B cell (primary cell): ENCODE measurements around the gene TPST2. TPM values are rescaled to one million over a fixed set of nuclear protein-coding genes. Genes with fewer than 3 reads are reported as not detected.

ENCODE experiments used
- ATAC-seq: fragments of 200-7000 bp; cut with Tn5 transposase; one replicate; pipeline ENCODE4 v1.10.0; 2021; ENCODE audit warnings: low read depth, mild to moderate bottlenecking, moderate number of reproducible peaks, moderate library complexity
- CTCF ChIA-PET: fragments of 350-600 bp; sonication (Branson Sonifier 250); formaldehyde crosslinking; loops from one replicate; lab custom pipeline; 2021; ENCODE audit warnings: antibody characterized with exemption, inconsistent platforms; lab: Charles Lee
- POLR2A ChIA-PET: fragments of 350-600 bp; sonication (Branson Sonifier 250); formaldehyde crosslinking; loops from one replicate; lab custom pipeline; 2021; ENCODE audit warnings: antibody characterized with exemption; lab: Charles Lee
- DNase-seq: peaks from one replicate; pipeline ENCODE4 v3.0.0; 2013
- H2AFZ ChIP-seq: 2 replicates; pipeline ENCODE4 v1.6.1; 2012; ENCODE audit warnings: mild to moderate bottlenecking, low read depth, low read length; ENCODE audit not compliant: insufficient read depth, poor library complexity, severe bottlenecking
- H3K27ac ChIP-seq, 2 donors: 1 replicate in 1 of 2; 2 replicates in 1 of 2; pipeline ENCODE4 v1.5.1; 2012 to 2013; ENCODE audit warnings: low read length in 2 of 2, mild to moderate bottlenecking in 2 of 2, moderate library complexity in 1 of 2
- H3K27me3 ChIP-seq, 4 experiments: fragments of 200-600 bp in 1 of 4; sonication (generic) in 1 of 4; replicated peaks in 1 of 4; 1 replicate in 2 of 4; 2 replicates in 2 of 4; pipeline versions ENCODE4 v1.6.1 to v1.7.0; 2013 to 2016; ENCODE audit warnings: low read length in 3 of 4, mild to moderate bottlenecking in 2 of 4, mixed read lengths in 1 of 4, moderate library complexity in 1 of 4; ENCODE audit not compliant: insufficient read depth in 4 of 4, control insufficient read depth in 3 of 4; ENCODE audit errors: control extremely low read depth in 1 of 4
- H3K36me3 ChIP-seq, 2 experiments: replicated peaks in 1 of 2; 1 replicate in 1 of 2; 2 replicates in 1 of 2; pipeline versions ENCODE4 v1.6.1 to v1.7.1; 2013; ENCODE audit warnings: low read length in 1 of 2; ENCODE audit not compliant: insufficient read depth in 2 of 2, control insufficient read depth in 1 of 2; ENCODE audit errors: control extremely low read depth in 1 of 2, extremely low read depth in 1 of 2
- H3K4me1 ChIP-seq, 2 donors: fragments of 200-600 bp in 1 of 2; sonication (generic) in 1 of 2; 1 replicate in 1 of 2; 2 replicates in 1 of 2; pipeline versions ENCODE4 v1.5.1 to v1.6.1; 2013 to 2017; ENCODE audit warnings: low read length in 2 of 2; ENCODE audit not compliant: control insufficient read depth in 2 of 2, insufficient read depth in 2 of 2
- H3K4me2 ChIP-seq: replicated peaks from 2 replicates; pipeline ENCODE3; 2012; ENCODE audit warnings: mild to moderate bottlenecking, low read depth, low read length; ENCODE audit not compliant: poor library complexity, severe bottlenecking
- H3K4me3 ChIP-seq, 5 experiments: fragments of 200-600 bp in 1 of 5; sonication (generic) in 1 of 5; 1 replicate in 3 of 5; 2 replicates in 2 of 5; pipeline versions ENCODE4 v1.5.1 to v1.7.0; 2011 to 2016; ENCODE audit warnings: low read length in 4 of 5, mild to moderate bottlenecking in 4 of 5, low read depth in 2 of 5, control low read depth in 1 of 5, moderate library complexity in 1 of 5; ENCODE audit not compliant: insufficient read depth in 1 of 5; ENCODE audit errors: control extremely low read depth in 1 of 5, extremely low read depth in 1 of 5
- H3K79me2 ChIP-seq: fragments of 200-600 bp; sonication (generic); one replicate; pipeline ENCODE4 v1.6.0; 2016; ENCODE audit warnings: low read length; ENCODE audit not compliant: control insufficient read depth, insufficient read depth
- H3K9ac ChIP-seq: fragments of 200-600 bp; sonication (generic); 2 replicates; pipeline ENCODE4 v1.6.1; 2017; ENCODE audit warnings: mild to moderate bottlenecking, low read length, moderate library complexity
- H3K9me3 ChIP-seq, 3 donors: one replicate each; pipeline versions ENCODE4 v1.6.1 to v1.7.1; 2013; ENCODE audit warnings: low read length in 2 of 3; ENCODE audit not compliant: control insufficient read depth in 2 of 3, insufficient read depth in 1 of 3; ENCODE audit errors: control extremely low read depth in 1 of 3
- H4K20me1 ChIP-seq: 2 replicates; pipeline ENCODE4 v1.6.0; 2012; ENCODE audit warnings: mild to moderate bottlenecking, low read length; ENCODE audit not compliant: insufficient read depth, control insufficient read depth, poor library complexity, severe bottlenecking
- H3K27ac Mint-ChIP-seq: one replicate; pipeline ENCODE4 v1.8.0; 2021; ENCODE audit warnings: mixed read lengths
- H3K27me3 Mint-ChIP-seq: one replicate; pipeline ENCODE4 v1.8.0; 2021; ENCODE audit warnings: mixed read lengths
- H3K4me1 Mint-ChIP-seq: one replicate; pipeline ENCODE4 v1.8.0; 2021; ENCODE audit warnings: mixed read lengths
- H3K4me3 Mint-ChIP-seq: one replicate; pipeline ENCODE4 v1.8.0; 2021; ENCODE audit warnings: mixed read lengths
- H3K9me3 Mint-ChIP-seq: one replicate; pipeline ENCODE4 v1.8.0; 2022; ENCODE audit warnings: mixed read lengths; ENCODE audit not compliant: insufficient read depth
- CTCF ChIP-seq: fragments of 200-600 bp; IDR thresholded peaks from one replicate; pipeline ENCODE4 v1.8.0; 2022; ENCODE audit warnings: antibody characterized with exemption, mild to moderate bottlenecking
- EZH2 ChIP-seq: IDR thresholded peaks from 2 replicates; pipeline ENCODE4 v1.6.1; 2012; ENCODE audit warnings: borderline replicate concordance, low read depth, mild to moderate bottlenecking, moderate library complexity, low read length; ENCODE audit not compliant: insufficient read depth, poor library complexity, severe bottlenecking
- WGBS: methylation state at CpG from one replicate; pipeline ENCODE4 v1.1.5; 2013; ENCODE audit warnings: missing lambda C conversion rate; ENCODE audit not compliant: insufficient coverage; 5-methylcytosine and 5-hydroxymethylcytosine counted together
- intact Hi-C: fragments of 100-400 bp; cut with micrococcal nuclease; formaldehyde crosslinking; loops from one replicate; pipeline ENCODE4 v1.10.0; 2022
- polyA plus RNA-seq: library from polyadenylated mRNA; depleted of rRNA; stranded (reverse); fragments of >200 nt; gene quantifications from 2 replicates; pipeline ENCODE4 v1.2.3, GENCODE V29; 2012
- total RNA-seq, 2 donors: library from RNA; stranded (reverse); fragments of 120-200 nt in 1 of 2; gene quantifications; 1 replicate in 1 of 2; 2 replicates in 1 of 2; pipeline versions ENCODE4 v1.2.3 to v1.2.4, GENCODE V29; 2013 to 2022

The TPST2 gene
- total and polyA plus RNA-seq, 2 donors (not counting 1 experiment from before 2014, with no cell fraction given) = 16.6 to 43.1 TPM

- DNase-seq = no peak
- Histone ChIP-seq H2AFZ (no peak overlapping the region), H3K9ac (no peak overlapping the region), H3K36me3 (peaks cover 0 to 5% of the 10 kb centered on the region in 2 experiments), H4K20me1 (peaks cover 6% of the 10 kb centered on the region), H3K4me1 (peaks cover 6 to 26% of the 10 kb centered on the region in 2 donors), H3K4me3 (no peak overlapping the region), H3K4me2 (no peak overlapping the region), H3K27me3 (no peaks in the 10 kb centered on the region), H3K27ac (no peak overlapping the region), H3K9me3 (no peaks in the 10 kb centered on the region), H3K79me2 (peaks cover 38% of the 10 kb centered on the region)
- ChIA-PET CTCF (no interaction called here), POLR2A (interaction anchor here (1.9 kb wide), 1 partner anchor 10 kb away, joined by 6 read pairs; no protein-coding TSS in a partner anchor)
- H3K27me3 Mint-ChIP-seq = no peaks in the 10 kb centered on the region
- H3K27ac Mint-ChIP-seq = no peak overlapping the region
- no peak overlapping the region for H3K4me3 Mint-ChIP-seq
- intact Hi-C loops = no loop called here
- H3K9me3 Mint-ChIP-seq = no peaks in the 10 kb centered on the region
- WGBS = 83% methylated on average over 3 of the region's 5 CpGs
- TF ChIP-seq CTCF = no peak
- no peak for TF ChIP-seq EZH2
- ATAC-seq = no peak
- peaks cover 25% of the 10 kb centered on the region for H3K4me1 Mint-ChIP-seq
These were observed 44.1 kb downstream of the TPST2 start for GRCh38 chr22:26545827-26546226.

- DNase-seq (no peak), ATAC-seq (no peak)
- Histone ChIP-seq H3K9me3 (no peaks in the 10 kb centered on the region), H3K9ac (no peak overlapping the region), H4K20me1 (peaks cover 6% of the 10 kb centered on the region), H3K4me3 (no peak overlapping the region), H3K27me3 (no peaks in the 10 kb centered on the region), H3K4me2 (no peak overlapping the region), H3K79me2 (peaks cover 34% of the 10 kb centered on the region), H3K27ac (no peak overlapping the region), H2AFZ (no peak overlapping the region), H3K36me3 (peaks cover 0 to 10% of the 10 kb centered on the region in 2 experiments), H3K4me1 (peaks cover 6 to 26% of the 10 kb centered on the region in 2 donors)
- intact Hi-C loops = no loop called here
- Mint-ChIP-seq H3K4me1 (peaks cover 25% of the 10 kb centered on the region), H3K4me3 (no peak overlapping the region), H3K27ac (no peak overlapping the region), H3K27me3 (no peaks in the 10 kb centered on the region), H3K9me3 (no peaks in the 10 kb centered on the region)
- ChIA-PET POLR2A (interaction anchor here (1.9 kb wide), 1 partner anchor 10 kb away, joined by 6 read pairs; no protein-coding TSS in a partner anchor), CTCF (no interaction called here)
- no CpG with 5 or more reads among the region's 2 CpGs for WGBS
- no peak for TF ChIP-seq CTCF
- TF ChIP-seq EZH2 = no peak
These were observed 44.5 kb downstream of the TPST2 start for GRCh38 chr22:26545385-26545784.
